Uterus (tissue), 4 donors: ENCODE data around the gene SCGB1D2. TPM values are rescaled to one million over a fixed set of nuclear protein-coding genes. Genes with fewer than 3 reads are reported as not detected.
"Not testable (repeated sequence)": the region's sequence is repeated elsewhere in the genome, so short reads cannot be mapped to it uniquely, and the experiment has no call there.

Experiments used
- DNase-seq, 2 donors: peaks; one replicate each; pipeline ENCODE4 v3.0.0-alpha.2; 2019 to 2020
- H3K27ac ChIP-seq, 2 donors: fragments of 200-600 bp; sonication (generic); 1 replicate in 1 of 2; 2 replicates in 1 of 2; pipeline ENCODE4 v1.5.1; 2016 to 2018
- H3K27me3 ChIP-seq, 2 donors: fragments of 200-600 bp; sonication (generic); one replicate each; pipeline ENCODE4 v1.5.1; 2018 to 2019; ENCODE audit warnings: control low read depth in 1 of 2
- H3K36me3 ChIP-seq, 2 donors: fragments of 200-600 bp; sonication (generic); one replicate each; pipeline ENCODE4 v1.5.1; 2019; ENCODE audit warnings: control low read depth in 1 of 2
- H3K4me1 ChIP-seq, 2 donors: fragments of 200-600 bp; sonication (generic); one replicate each; pipeline ENCODE4 v1.5.1; 2018 to 2019; ENCODE audit warnings: control low read depth in 1 of 2
- H3K4me3 ChIP-seq, 2 donors: fragments of 200-600 bp; sonication (generic); 1 replicate in 1 of 2; 2 replicates in 1 of 2; pipeline ENCODE4 v1.5.1; 2018 to 2019; ENCODE audit warnings: mild to moderate bottlenecking in 1 of 2
- H3K9me3 ChIP-seq, 2 donors: fragments of 200-600 bp; sonication (generic); one replicate each; pipeline ENCODE4 v1.5.1; 2019; ENCODE audit warnings: control low read depth in 1 of 2
- POLR2A ChIP-seq, 2 donors: fragments of 450-650 bp; IDR thresholded peaks; one replicate each; pipeline ENCODE4 v1.6.1; 2016; ENCODE audit warnings: antibody characterized with exemption in 2 of 2, mild to moderate bottlenecking in 1 of 2, moderate library complexity in 1 of 2
- intact Hi-C: fragments of 100-400 bp; cut with DNase I; formaldehyde crosslinking; loops from one replicate; pipeline ENCODE4 v1.15.1; 2023; ENCODE audit warnings: low total_unique reads
- total RNA-seq, 4 donors: library from RNA; depleted of rRNA in 3 of 4; stranded (reverse); fragments of >200 nt in 3 of 4; gene quantifications; one replicate each; pipeline versions ENCODE4 v1.1.0 to v1.2.4, GENCODE V29; 2014 to 2023
- TF ChIP-seq, protein P1 (sequence below), 4 experiments: fragments of 200-600 bp in 2 of 4; fragments of 450-650 bp in 2 of 4; sonication (generic) in 2 of 4; IDR thresholded peaks; one replicate each; pipeline ENCODE4 v1.5.1; 2016 to 2019; ENCODE audit warnings: antibody characterized with exemption in 4 of 4, mild to moderate bottlenecking in 2 of 4, moderate library complexity in 1 of 4
- donor health status: DM: yes; HTN: yes; CAD: no.

The SCGB1D2 gene
- total RNA-seq, 4 donors from 2014 or later: 1.9 TPM; not detected in 3

DNA sequence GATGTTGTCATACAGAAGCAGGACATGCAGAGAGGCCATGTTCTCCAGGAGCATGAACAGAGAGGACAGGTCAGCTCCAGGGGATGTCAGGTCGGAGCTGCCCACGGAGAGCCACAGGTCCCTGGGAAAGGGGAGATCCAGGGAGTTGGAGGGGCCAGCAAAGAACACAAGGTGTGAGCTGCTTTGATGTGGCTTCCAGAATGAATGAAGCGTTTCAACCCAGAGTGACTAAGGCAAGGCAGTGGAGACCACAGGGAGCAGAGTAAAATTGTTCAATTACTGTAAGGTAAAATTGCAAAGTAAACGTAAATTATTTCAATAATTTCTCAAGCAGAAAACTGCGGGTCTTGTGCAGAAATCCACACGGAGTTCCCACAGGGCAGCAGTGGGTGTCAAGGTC is 39.1 kb upstream of the SCGB1D2 start:
- no peak for DNase-seq
- no peak for TF ChIP-seq POLR2A (IDR thresholded peaks at IDR 0.05)
- TF ChIP-seq, protein P1, sequence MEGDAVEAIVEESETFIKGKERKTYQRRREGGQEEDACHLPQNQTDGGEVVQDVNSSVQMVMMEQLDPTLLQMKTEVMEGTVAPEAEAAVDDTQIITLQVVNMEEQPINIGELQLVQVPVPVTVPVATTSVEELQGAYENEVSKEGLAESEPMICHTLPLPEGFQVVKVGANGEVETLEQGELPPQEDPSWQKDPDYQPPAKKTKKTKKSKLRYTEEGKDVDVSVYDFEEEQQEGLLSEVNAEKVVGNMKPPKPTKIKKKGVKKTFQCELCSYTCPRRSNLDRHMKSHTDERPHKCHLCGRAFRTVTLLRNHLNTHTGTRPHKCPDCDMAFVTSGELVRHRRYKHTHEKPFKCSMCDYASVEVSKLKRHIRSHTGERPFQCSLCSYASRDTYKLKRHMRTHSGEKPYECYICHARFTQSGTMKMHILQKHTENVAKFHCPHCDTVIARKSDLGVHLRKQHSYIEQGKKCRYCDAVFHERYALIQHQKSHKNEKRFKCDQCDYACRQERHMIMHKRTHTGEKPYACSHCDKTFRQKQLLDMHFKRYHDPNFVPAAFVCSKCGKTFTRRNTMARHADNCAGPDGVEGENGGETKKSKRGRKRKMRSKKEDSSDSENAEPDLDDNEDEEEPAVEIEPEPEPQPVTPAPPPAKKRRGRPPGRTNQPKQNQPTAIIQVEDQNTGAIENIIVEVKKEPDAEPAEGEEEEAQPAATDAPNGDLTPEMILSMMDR (IDR thresholded peaks at IDR 0.05): no peak
- Histone ChIP-seq H3K27me3 (no peaks in the 10 kb centered on the region), H3K4me3 (no peak overlapping the region), H3K36me3 (no peaks in the 10 kb centered on the region), H3K27ac (no peak overlapping the region), H3K9me3 (no peaks in the 10 kb centered on the region), H3K4me1 (no peaks in the 10 kb centered on the region)
- intact Hi-C loops: no loop called here

DNA sequence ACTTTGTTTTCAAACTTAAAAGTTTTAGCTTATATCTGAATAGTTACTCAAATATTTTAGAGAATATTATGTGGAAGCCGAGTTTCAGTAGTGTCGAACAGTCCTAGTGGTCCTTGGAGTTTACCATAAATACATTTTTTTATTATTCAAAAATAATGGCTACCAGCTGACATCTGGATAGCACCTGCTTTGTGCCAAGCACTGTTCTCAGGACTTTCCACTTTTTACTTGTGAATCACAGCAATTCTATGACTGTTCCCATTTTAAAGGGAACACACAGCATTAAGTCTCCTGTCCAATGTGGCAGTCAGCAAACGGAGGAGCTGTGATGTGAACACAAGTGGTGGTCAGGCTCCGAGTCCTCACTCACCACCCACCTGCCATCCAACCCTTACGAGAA is 37.6 kb upstream of the SCGB1D2 start:
- H3K36me3 ChIP-seq: no peaks in the 10 kb centered on the region
- H3K27ac ChIP-seq: no peak overlapping the region
- H3K4me3 ChIP-seq: no peak overlapping the region
- TF ChIP-seq POLR2A (IDR thresholded peaks at IDR 0.05): no peak
- TF ChIP-seq, protein P1 (IDR thresholded peaks at IDR 0.05): no peak
- no peak for DNase-seq
- intact Hi-C loops: no loop called here
- H3K27me3 ChIP-seq: no peaks in the 10 kb centered on the region
- no peaks in the 10 kb centered on the region for H3K4me1 ChIP-seq
- H3K9me3 ChIP-seq: no peaks in the 10 kb centered on the region

DNA sequence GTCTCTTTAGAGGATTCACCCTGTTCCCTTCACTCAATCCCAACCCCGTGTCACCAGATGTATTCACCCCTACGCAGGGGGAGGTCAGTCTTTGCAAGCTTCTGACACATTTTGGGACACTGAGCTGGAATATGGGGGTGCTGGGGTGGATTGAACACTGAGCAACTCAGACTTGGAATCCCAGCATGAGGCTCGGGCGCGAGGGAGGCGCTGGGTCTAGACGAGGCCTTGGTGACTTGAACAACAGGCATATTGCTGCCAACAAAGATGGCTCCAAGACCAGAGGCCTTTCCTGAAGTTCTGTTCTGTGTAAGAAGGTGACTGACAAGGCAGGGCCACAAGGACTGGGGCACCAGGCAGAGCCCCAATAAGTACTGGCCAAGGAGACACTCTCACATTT is 36.6 kb upstream of the SCGB1D2 start:
- no peaks in the 10 kb centered on the region for H3K9me3 ChIP-seq
- H3K27ac ChIP-seq: no peak overlapping the region
- no peaks in the 10 kb centered on the region for H3K27me3 ChIP-seq
- no peak for DNase-seq
- no peaks in the 10 kb centered on the region for H3K4me1 ChIP-seq
- no peak for TF ChIP-seq POLR2A (IDR thresholded peaks at IDR 0.05)
- TF ChIP-seq, protein P1 (IDR thresholded peaks at IDR 0.05): no peak
- intact Hi-C loops: no loop called here
- no peak overlapping the region for H3K4me3 ChIP-seq
- no peaks in the 10 kb centered on the region for H3K36me3 ChIP-seq

DNA sequence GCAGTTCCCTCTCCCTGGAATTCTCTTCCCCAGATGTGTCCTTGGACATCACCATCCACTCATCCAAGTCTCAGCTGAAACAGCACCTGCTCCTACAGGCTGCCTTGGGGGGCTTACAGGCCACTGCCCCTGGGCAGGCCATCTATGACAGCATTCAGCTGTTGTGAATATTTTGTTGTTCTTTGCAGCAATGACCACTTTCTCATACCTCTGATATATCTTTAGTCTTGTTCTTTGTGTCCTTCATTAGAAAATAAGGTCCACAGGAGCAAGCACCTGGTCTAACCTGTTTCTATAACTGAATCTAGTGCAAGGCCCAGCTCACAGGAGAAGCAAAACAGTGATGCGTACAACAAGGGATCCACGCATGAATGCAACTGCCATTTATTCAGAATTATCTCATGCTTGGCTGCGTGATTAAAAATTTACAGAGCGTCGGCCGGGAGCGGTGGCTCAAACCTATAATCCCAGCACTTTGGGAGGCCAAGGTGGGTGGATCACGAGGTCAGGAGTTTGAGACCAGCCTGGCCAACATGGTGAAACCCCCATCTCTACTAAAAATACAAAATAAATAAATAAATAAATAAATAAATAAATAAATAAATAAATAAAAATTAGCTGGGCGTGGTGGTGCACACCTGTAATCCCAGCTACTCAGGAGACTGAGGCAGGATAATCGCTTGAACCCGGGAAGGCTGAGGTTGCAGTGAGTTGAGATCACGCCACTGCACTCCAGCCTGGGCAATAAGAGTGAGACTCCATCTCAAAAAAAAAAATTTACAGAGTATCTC is 35.6 kb upstream of the SCGB1D2 start:
- H3K36me3 ChIP-seq, H3K27ac ChIP-seq, intact Hi-C loops, H3K27me3 ChIP-seq, H3K9me3 ChIP-seq, H3K4me3 ChIP-seq, H3K4me1 ChIP-seq, DNase-seq: not testable (repeated sequence)

DNA sequence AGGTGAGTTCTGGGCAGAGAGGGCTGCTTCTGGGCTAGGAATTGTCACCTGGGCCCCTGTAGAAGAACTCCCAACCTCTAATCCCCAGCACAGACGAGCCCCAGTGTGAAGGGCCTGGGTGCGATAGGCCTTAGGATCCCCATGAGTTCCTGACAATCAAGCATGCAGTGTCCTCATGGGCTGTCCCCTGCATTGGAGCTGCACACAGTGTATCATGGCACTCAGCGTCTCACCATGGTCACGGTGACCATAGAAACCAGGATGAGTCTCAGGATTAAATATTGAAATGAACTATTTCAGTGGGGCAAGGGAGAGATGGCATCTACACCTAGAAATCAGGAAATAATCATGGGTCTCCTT is 33.3 kb upstream of the SCGB1D2 start:
- DNase-seq: no peak
- Histone ChIP-seq H3K27me3 (no peaks in the 10 kb centered on the region), H3K9me3 (no peaks in the 10 kb centered on the region), H3K4me3 (no peak overlapping the region), H3K27ac (no peak overlapping the region), H3K4me1 (no peaks in the 10 kb centered on the region), H3K36me3 (no peaks in the 10 kb centered on the region)
- no peak for TF ChIP-seq POLR2A (IDR thresholded peaks at IDR 0.05)
- TF ChIP-seq, protein P1 (IDR thresholded peaks at IDR 0.05): no peak
- intact Hi-C loops: no loop called here
